Mucosa of descending colon (tissue), 3 donors: ENCODE measurements around the gene KDM4C. TPM values are rescaled to one million over a fixed set of nuclear protein-coding genes. Genes with fewer than 3 reads are reported as not detected.

Experiments
- ATAC-seq: fragments of 200-7000 bp; cut with Tn5 transposase; one replicate; pipeline ENCODE4 v1.9.1; 2020; ENCODE audit warnings: mild to moderate bottlenecking, moderate library complexity
- DNase-seq, 3 donors: peaks; one replicate each; pipeline ENCODE4 v3.0.0-alpha.2; 2020
- H3K36me3 ChIP-seq: fragments of 200-600 bp; one replicate; pipeline ENCODE4 v1.8.0; 2021; ENCODE audit warnings: low read depth, mild to moderate bottlenecking
- H3K4me1 ChIP-seq: fragments of 200-600 bp; one replicate; pipeline ENCODE4 v1.8.0; 2021; ENCODE audit warnings: low read depth, mild to moderate bottlenecking
- H3K4me3 ChIP-seq: fragments of 200-600 bp; one replicate; pipeline ENCODE4 v1.8.0; 2021; ENCODE audit warnings: mild to moderate bottlenecking
- H3K9me3 ChIP-seq: fragments of 200-600 bp; one replicate; pipeline ENCODE4 v1.8.0; 2021; ENCODE audit warnings: mild to moderate bottlenecking
- intact Hi-C, 2 donors: fragments of 100-400 bp; cut with DNase I in 1 of 2; cut with micrococcal nuclease in 1 of 2; formaldehyde crosslinking; loops; one replicate each; pipeline versions ENCODE4 v1.11.0 to v1.11.1; 2022; cut with DNase I, micrococcal nuclease
- total RNA-seq, 3 donors: library from RNA; stranded (reverse); fragmentation: NEBNext Ultra II Directional in 2 of 3; extraction: Animal tissue kit (Norgen Biotek cat#: 25700) in 2 of 3; gene quantifications; one replicate each; pipeline versions ENCODE4 v1.2.1 to v1.2.4, GENCODE V29; 2021 to 2023
- TF ChIP-seq, protein P1 (sequence below): fragments of 200-600 bp; IDR thresholded peaks from one replicate; pipeline ENCODE4 v1.8.0; 2022; ENCODE audit warnings: antibody characterized with exemption, mild to moderate bottlenecking
- donor health status: DM: no; HTN: no; CAD: no; lungs with moderate emphysema.
- donor health status: DM: no; HTN: no; CAD: no.
- donor health status: DM: no; HTN: yes; CAD: no.

Gene KDM4C
- total RNA-seq, 3 donors from 2014 or later = 44.6 to 74.9 (median 50.9) TPM

GRCh38 chr9:7104625-7105024, 346.9 kb downstream of the KDM4C start:
- Histone ChIP-seq H3K4me1 (no peaks in the 10 kb centered on the region), H3K4me3 (no peak overlapping the region), H3K9me3 (no peaks in the 10 kb centered on the region), H3K36me3 (no peaks in the 10 kb centered on the region)
- TF ChIP-seq, protein P1, sequence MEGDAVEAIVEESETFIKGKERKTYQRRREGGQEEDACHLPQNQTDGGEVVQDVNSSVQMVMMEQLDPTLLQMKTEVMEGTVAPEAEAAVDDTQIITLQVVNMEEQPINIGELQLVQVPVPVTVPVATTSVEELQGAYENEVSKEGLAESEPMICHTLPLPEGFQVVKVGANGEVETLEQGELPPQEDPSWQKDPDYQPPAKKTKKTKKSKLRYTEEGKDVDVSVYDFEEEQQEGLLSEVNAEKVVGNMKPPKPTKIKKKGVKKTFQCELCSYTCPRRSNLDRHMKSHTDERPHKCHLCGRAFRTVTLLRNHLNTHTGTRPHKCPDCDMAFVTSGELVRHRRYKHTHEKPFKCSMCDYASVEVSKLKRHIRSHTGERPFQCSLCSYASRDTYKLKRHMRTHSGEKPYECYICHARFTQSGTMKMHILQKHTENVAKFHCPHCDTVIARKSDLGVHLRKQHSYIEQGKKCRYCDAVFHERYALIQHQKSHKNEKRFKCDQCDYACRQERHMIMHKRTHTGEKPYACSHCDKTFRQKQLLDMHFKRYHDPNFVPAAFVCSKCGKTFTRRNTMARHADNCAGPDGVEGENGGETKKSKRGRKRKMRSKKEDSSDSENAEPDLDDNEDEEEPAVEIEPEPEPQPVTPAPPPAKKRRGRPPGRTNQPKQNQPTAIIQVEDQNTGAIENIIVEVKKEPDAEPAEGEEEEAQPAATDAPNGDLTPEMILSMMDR = no peak
- no peak for DNase-seq
- no peak for ATAC-seq
- intact Hi-C loops = no loop called here

DNA sequence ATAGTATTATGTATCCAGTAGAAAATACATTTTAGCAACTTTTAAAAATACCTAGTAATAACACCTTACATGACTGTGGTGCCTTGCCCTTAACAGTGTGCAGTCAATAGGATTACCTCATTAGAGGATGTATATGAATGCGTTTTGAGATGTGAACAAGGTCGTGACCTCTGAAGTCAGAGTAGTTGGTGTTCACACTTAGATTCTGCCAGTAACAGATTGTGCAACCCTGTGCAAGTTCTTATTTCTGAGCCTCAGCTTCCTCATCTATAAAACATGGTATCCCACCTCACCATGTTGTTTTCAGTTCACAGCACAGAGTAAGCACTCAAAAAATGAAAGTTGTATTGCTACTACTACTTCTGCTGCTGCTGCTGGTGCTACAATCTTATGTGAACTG, 347.3 kb downstream of the KDM4C start:
- no peaks in the 10 kb centered on the region for H3K4me1 ChIP-seq
- H3K9me3 ChIP-seq = no peaks in the 10 kb centered on the region
- TF ChIP-seq, protein P1 = no peak
- H3K36me3 ChIP-seq = no peaks in the 10 kb centered on the region
- DNase-seq = no peak
- intact Hi-C loops = no loop called here
- no peak overlapping the region for H3K4me3 ChIP-seq
- no peak for ATAC-seq

DNA sequence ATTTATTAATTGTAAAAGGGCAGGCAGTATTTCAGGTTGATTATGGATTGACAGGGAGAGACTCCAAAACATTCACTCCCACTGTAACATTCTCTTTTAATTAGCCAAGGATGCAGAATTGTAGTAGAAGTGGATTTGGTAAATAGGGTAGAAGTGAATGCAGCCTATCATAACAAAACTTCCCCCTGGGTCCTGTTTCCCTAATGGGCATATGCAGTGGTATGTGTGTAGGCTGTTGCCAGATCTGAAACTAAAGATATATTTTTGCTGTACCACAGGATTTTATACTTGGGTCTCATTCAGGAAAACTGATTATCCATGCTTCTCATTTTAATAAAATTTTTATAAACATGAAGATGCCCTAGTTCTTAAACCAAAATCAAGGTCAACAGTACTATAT, 351.2 kb downstream of the KDM4C start:
- ATAC-seq = no peak
- H3K36me3 ChIP-seq = no peaks in the 10 kb centered on the region
- no peaks in the 10 kb centered on the region for H3K4me1 ChIP-seq

GRCh38 chr9:7111413-7111812, 353.6 kb downstream of the KDM4C start:
- Histone ChIP-seq H3K36me3 (no peaks in the 10 kb centered on the region), H3K4me3 (no peak overlapping the region), H3K4me1 (no peaks in the 10 kb centered on the region), H3K9me3 (no peaks in the 10 kb centered on the region)
- intact Hi-C loops = no loop called here
- TF ChIP-seq, protein P1 = no peak
- ATAC-seq (peak; percentile 85), DNase-seq (no peak)

More for the DNA sequence above, 351.2 kb downstream of the KDM4C start:
- H3K4me3 ChIP-seq = no peak overlapping the region
- TF ChIP-seq, protein P1 = no peak
- H3K9me3 ChIP-seq = no peaks in the 10 kb centered on the region
- intact Hi-C loops = no loop called here
- DNase-seq = no peak

GRCh38 chr9:7115606-7116005, 357.8 kb downstream of the KDM4C start:
- intact Hi-C loops = no loop called here
- TF ChIP-seq, protein P1 = no peak
- no peaks in the 10 kb centered on the region for H3K36me3 ChIP-seq
- H3K4me3 ChIP-seq = no peak overlapping the region
- H3K9me3 ChIP-seq = no peaks in the 10 kb centered on the region
- no peaks in the 10 kb centered on the region for H3K4me1 ChIP-seq
- ATAC-seq (no peak), DNase-seq (no peak)
